H1 (cell line): ENCODE measurements around the gene YWHAE. TPM values are rescaled to one million over a fixed set of nuclear protein-coding genes. Genes with fewer than 3 reads are reported as not detected.

Experiments used
- CTCF ChIA-PET: fragments of 300-600 bp; sonication (Branson Sonifier 250); formaldehyde crosslinking; loops from one replicate; lab custom pipeline; 2021; ENCODE audit not compliant: partially characterized antibody; lab: Charles Lee
- POLR2A ChIA-PET: fragments of 300-600 bp; sonication (Branson Sonifier 250); formaldehyde crosslinking; loops from one replicate; lab custom pipeline; 2021; ENCODE audit warnings: inconsistent platforms; ENCODE audit not compliant: partially characterized antibody; lab: Charles Lee
- DNase-seq, 2 experiments: peaks; one replicate each; pipeline versions ENCODE4 v3.0.0 to v3.0.0-alpha.2; 2010 to 2022; ENCODE audit warnings: low spot score in 2 of 2, low read depth in 1 of 2, mixed read lengths in 1 of 2
- FAIRE-seq: peaks from 2 replicates; lab custom pipeline; 2011; peaks lifted over from hg19 to GRCh38; lab: Jason Lieb, UNC
- H2AFZ ChIP-seq: 2 replicates; pipeline ENCODE4 v1.8.1; 2012; ENCODE audit warnings: low read length, inconsistent platforms
- H2AK5ac ChIP-seq: 2 replicates; pipeline ENCODE4 v1.6.1; 2013; ENCODE audit warnings: low read depth, low read length
- H2BK120ac ChIP-seq: replicated peaks from 2 replicates; pipeline ENCODE3; 2013; ENCODE audit warnings: low read depth, low read length, inconsistent platforms
- H2BK12ac ChIP-seq: 2 replicates; pipeline ENCODE4 v1.6.1; 2013; ENCODE audit warnings: low read depth, low read length
- H2BK15ac ChIP-seq: 2 replicates; pipeline ENCODE4 v1.6.1; 2013; ENCODE audit warnings: low read length
- H2BK20ac ChIP-seq: 2 replicates; pipeline ENCODE4 v1.6.1; 2013; ENCODE audit warnings: low read length
- H2BK5ac ChIP-seq: 2 replicates; pipeline ENCODE4 v1.6.1; 2013; ENCODE audit warnings: low read depth, low read length
- H3K14ac ChIP-seq: 2 replicates; pipeline ENCODE4 v1.6.1; 2013; ENCODE audit warnings: inconsistent platforms; ENCODE audit not compliant: insufficient read length
- H3K18ac ChIP-seq: 2 replicates; pipeline ENCODE4 v1.6.1; 2013; ENCODE audit warnings: low read length; ENCODE audit errors: extremely low read depth
- H3K23ac ChIP-seq: 2 replicates; pipeline ENCODE4 v1.6.1; 2013; ENCODE audit warnings: inconsistent platforms; ENCODE audit not compliant: insufficient read length
- H3K23me2 ChIP-seq: 2 replicates; pipeline ENCODE4 v1.6.1; 2013; ENCODE audit warnings: low read depth, low read length
- H3K27ac ChIP-seq: 2 replicates; pipeline ENCODE4 v1.6.1; 2011; ENCODE audit warnings: low read depth, low read length, inconsistent platforms
- H3K27me3 ChIP-seq, 4 experiments: replicated peaks in 1 of 4; 1 replicate in 1 of 4; 2 replicates in 3 of 4; pipeline versions ENCODE4 v1.6.1 to v1.8.1; 2011 to 2013; ENCODE audit warnings: low read length in 3 of 4, mild to moderate bottlenecking in 3 of 4, inconsistent platforms in 2 of 4, mixed read lengths in 2 of 4, moderate library complexity in 1 of 4; ENCODE audit not compliant: control insufficient read depth in 3 of 4, insufficient read depth in 3 of 4; ENCODE audit errors: extremely low read depth in 1 of 4
- H3K36me3 ChIP-seq, 4 experiments: 2 replicates each; pipeline versions ENCODE4 v1.6.1 to v1.8.1; 2011 to 2013; ENCODE audit warnings: mild to moderate bottlenecking in 4 of 4, low read length in 3 of 4, moderate library complexity in 2 of 4, control low read depth in 1 of 4, inconsistent platforms in 1 of 4; ENCODE audit not compliant: insufficient read depth in 4 of 4, control insufficient read depth in 2 of 4
- H3K4ac ChIP-seq: replicated peaks from 2 replicates; pipeline ENCODE3; 2013; ENCODE audit warnings: low read length, low read depth, mixed read lengths, inconsistent platforms; ENCODE audit not compliant: insufficient read length
- H3K4me1 ChIP-seq, 4 experiments: replicated peaks in 1 of 4; 1 replicate in 1 of 4; 2 replicates in 3 of 4; pipeline versions ENCODE4 v1.6.1 to v1.8.1; 2011 to 2013; ENCODE audit warnings: low read length in 3 of 4, inconsistent platforms in 2 of 4, mixed read lengths in 1 of 4; ENCODE audit not compliant: insufficient read depth in 4 of 4, control insufficient read depth in 3 of 4
- H3K4me2 ChIP-seq, 2 experiments: 2 replicates each; pipeline versions ENCODE4 v1.6.1 to v1.8.1; 2011 to 2013; ENCODE audit warnings: low read depth in 2 of 2, low read length in 2 of 2, control low read depth in 1 of 2, inconsistent platforms in 1 of 2, mild to moderate bottlenecking in 1 of 2; ENCODE audit not compliant: insufficient read depth in 1 of 2
- H3K4me3 ChIP-seq, 4 experiments: fragments of 200-600, 300-600 bp in 1 of 4; sonication (generic), shearing (Covaris generic), sonication (Bioruptor Twin) in 1 of 4; 2 replicates each; pipeline versions ENCODE4 v1.5.1 to v1.8.1; 2011 to 2016; ENCODE audit warnings: low read length in 4 of 4, low read depth in 3 of 4, control low read depth in 2 of 4, inconsistent platforms in 2 of 4, mild to moderate bottlenecking in 2 of 4, mixed read lengths in 1 of 4, moderate library complexity in 1 of 4; ENCODE audit not compliant: insufficient read depth in 2 of 4; ENCODE audit errors: extremely low read depth in 1 of 4
- H3K56ac ChIP-seq: replicated peaks from 2 replicates; pipeline ENCODE3; 2013; ENCODE audit warnings: low read depth, mild to moderate bottlenecking, mixed read lengths, low read length, inconsistent platforms; ENCODE audit not compliant: insufficient read length
- H3K79me1 ChIP-seq: 2 replicates; pipeline ENCODE4 v1.6.1; 2013; ENCODE audit warnings: low read depth, low read length, control low read depth
- H3K79me2 ChIP-seq, 2 experiments: 2 replicates each; pipeline versions ENCODE4 v1.6.1 to v1.8.1; 2012 to 2013; ENCODE audit warnings: low read length in 2 of 2, mild to moderate bottlenecking in 2 of 2, inconsistent platforms in 1 of 2; ENCODE audit not compliant: insufficient read depth in 2 of 2, control insufficient read depth in 1 of 2
- H3K9ac ChIP-seq, 4 experiments: replicated peaks in 1 of 4; 1 replicate in 1 of 4; 2 replicates in 3 of 4; pipeline versions ENCODE4 v1.6.1 to v1.8.1; 2011 to 2013; ENCODE audit warnings: low read depth in 3 of 4, low read length in 3 of 4, control low read depth in 2 of 4, mild to moderate bottlenecking in 2 of 4, moderate library complexity in 2 of 4, inconsistent platforms in 1 of 4; ENCODE audit errors: extremely low read depth in 1 of 4
- H3K9me3 ChIP-seq, 2 experiments: 2 replicates each; pipeline versions ENCODE4 v1.6.1 to v1.8.1; 2012 to 2013; ENCODE audit warnings: mild to moderate bottlenecking in 2 of 2, moderate library complexity in 2 of 2, control low read depth in 1 of 2, inconsistent platforms in 1 of 2, low read depth in 1 of 2, low read length in 1 of 2, mixed read lengths in 1 of 2; ENCODE audit not compliant: insufficient read depth in 2 of 2
- H4K20me1 ChIP-seq, 2 experiments: replicated peaks in 1 of 2; 2 replicates each; pipeline versions ENCODE3 to v1.8.1; 2011 to 2013; ENCODE audit warnings: inconsistent platforms in 2 of 2, low read length in 2 of 2, mild to moderate bottlenecking in 1 of 2; ENCODE audit not compliant: insufficient read depth in 2 of 2, control insufficient read depth in 1 of 2
- H4K5ac ChIP-seq: 2 replicates; pipeline ENCODE4 v1.6.1; 2013; ENCODE audit warnings: low read length, low read depth, mixed read lengths, inconsistent platforms; ENCODE audit not compliant: insufficient read length
- H4K8ac ChIP-seq: 2 replicates; pipeline ENCODE4 v1.8.0; 2013; ENCODE audit warnings: mild to moderate bottlenecking, moderate library complexity, low read length, inconsistent platforms; ENCODE audit not compliant: insufficient read depth; ENCODE audit errors: extremely low read depth
- H4K91ac ChIP-seq: replicated peaks from 2 replicates; pipeline ENCODE3; 2013; ENCODE audit warnings: low read length, mixed read lengths, inconsistent platforms; ENCODE audit not compliant: insufficient read length
- BRCA1 ChIP-seq: IDR thresholded peaks from 2 replicates; pipeline ENCODE4 v1.6.1; 2012; ENCODE audit warnings: low read depth, low read length, improper control_type of control experiment
- CEBPB ChIP-seq: IDR thresholded peaks from 2 replicates; pipeline ENCODE4 v1.6.1; 2012; ENCODE audit warnings: low read depth, low read length
- CTCF ChIP-seq, 3 experiments: IDR thresholded peaks; 1 replicate in 2 of 3; 2 replicates in 1 of 3; pipeline versions ENCODE4 v1.5.1 to v1.6.1; 2011; ENCODE audit warnings: low read length in 3 of 3, mild to moderate bottlenecking in 3 of 3, inconsistent platforms in 2 of 3, low read depth in 1 of 3, moderate library complexity in 1 of 3; ENCODE audit not compliant: insufficient read depth in 1 of 3; ENCODE audit errors: control extremely low read depth in 1 of 3
- EP300 ChIP-seq, 2 experiments: IDR thresholded peaks; 1 replicate in 1 of 2; 2 replicates in 1 of 2; pipeline ENCODE4 v1.6.1; 2011 to 2012; ENCODE audit warnings: low read depth in 2 of 2, low read length in 2 of 2, mild to moderate bottlenecking in 2 of 2, borderline replicate concordance in 1 of 2, inconsistent platforms in 1 of 2, moderate library complexity in 1 of 2
- HDAC6 ChIP-seq: IDR thresholded peaks from one replicate; pipeline ENCODE4 v1.7.1; 2012; ENCODE audit warnings: low read depth, mild to moderate bottlenecking, inconsistent platforms, low read length, moderate library complexity
- KDM4A ChIP-seq: IDR thresholded peaks from one replicate; pipeline ENCODE4 v1.7.1; 2012; ENCODE audit warnings: low read depth, mild to moderate bottlenecking, moderate library complexity, low read length, inconsistent platforms; ENCODE audit not compliant: severe bottlenecking
- NANOG ChIP-seq: IDR thresholded peaks from 2 replicates; pipeline ENCODE4 v1.6.1; 2011; ENCODE audit warnings: low read length, low read depth, mild to moderate bottlenecking, inconsistent platforms; ENCODE audit not compliant: insufficient read depth, poor library complexity, severe bottlenecking
- PHF8 ChIP-seq: fragments of 200-600 bp; sonication (generic); conservative IDR thresholded peaks from 2 replicates; pipeline ENCODE4 v1.7.1; 2012; ENCODE audit warnings: low read depth, mild to moderate bottlenecking, inconsistent platforms, low read length, moderate library complexity
- RAD21 ChIP-seq, 2 experiments: IDR thresholded peaks in 1 of 2; conservative IDR thresholded peaks in 1 of 2; 2 replicates each; pipeline ENCODE4 v1.6.1; 2011; ENCODE audit warnings: low read depth in 2 of 2, low read length in 2 of 2, improper control_type of control experiment in 1 of 2, inconsistent platforms in 1 of 2, mild to moderate bottlenecking in 1 of 2, moderate library complexity in 1 of 2
- SUZ12 ChIP-seq: fragments of 200-600 bp; sonication (generic); IDR thresholded peaks from 2 replicates; pipeline ENCODE4 v1.6.1; 2012; ENCODE audit warnings: mild to moderate bottlenecking, inconsistent platforms, low read length, moderate library complexity, mixed read lengths
- WGBS, 2 experiments: shearing (Covaris generic) in 1 of 2; methylation state at CpG; one replicate each; pipeline versions ENCODE4 v1.1.6 to v1.1.7; 2013 to 2015; ENCODE audit warnings: low lambda C conversion rate in 2 of 2, mixed read lengths in 2 of 2, inconsistent platforms in 1 of 2, low coverage in 1 of 2, missing lambda C conversion rate in 1 of 2; ENCODE audit not compliant: insufficient replicate concordance in 2 of 2, insufficient coverage in 1 of 2, insufficient read length in 1 of 2; ENCODE audit errors: extremely low coverage in 1 of 2, missing lambda C conversion rate in 1 of 2; 5-methylcytosine and 5-hydroxymethylcytosine counted together
- polyA plus RNA-seq, 7 experiments: library from polyadenylated mRNA; depleted of rRNA in 3 of 7; stranded (reverse) in 5 of 7; unstranded in 2 of 7; fragments of >200 nt in 5 of 7; fragments of 200-250 nt in 2 of 7; gene quantifications; 1 replicate in 5 of 7; 2 replicates in 1 of 7; 4 replicates in 1 of 7; pipeline versions ENCODE4 v1.2.1 to v1.2.3, GENCODE V29; 2011 to 2013; ENCODE audit warnings: missing spikeins in 2 of 7, mixed read lengths in 2 of 7
- total RNA-seq: library from RNA; stranded (reverse); fragmentation: NEBNext Ultra II Directional; extraction: Animal tissue kit (Norgen Biotek cat#: 25700); gene quantifications from 2 replicates; pipeline ENCODE4 v1.2.1, GENCODE V29; 2021

Gene YWHAE
- total and polyA plus RNA-seq, 2 of the 8 experiments (the other 6 are each of a cell fraction or from before 2014, with no cell fraction given): 559 to 1,186 TPM

- H3K4me2 ChIP-seq: no peak overlapping the region
- H2BK120ac ChIP-seq: no peak overlapping the region
- no peak overlapping the region for H3K23ac ChIP-seq
- POLR2A ChIA-PET: no interaction called here
- CTCF ChIA-PET: interaction anchor here (0.6 to 0.7 kb wide), 2 partner anchors 64 to 201 kb away, joined by 3 read pairs; no protein-coding TSS in a partner anchor
- no peak overlapping the region for H3K9ac ChIP-seq
- no peak overlapping the region for H4K8ac ChIP-seq
- no peak overlapping the region for H3K4me3 ChIP-seq
- no peak overlapping the region for H3K27ac ChIP-seq
- H3K4ac ChIP-seq: no peak overlapping the region
- no peak overlapping the region for H4K5ac ChIP-seq
- H3K14ac ChIP-seq: no peak overlapping the region
- no peak for FAIRE-seq
- H3K36me3 ChIP-seq: no peaks in the 10 kb centered on the region
- no peaks in the 10 kb centered on the region for H3K27me3 ChIP-seq
- H3K56ac ChIP-seq: no peak overlapping the region
- no peak overlapping the region for H2AFZ ChIP-seq
- no peaks in the 10 kb centered on the region for H4K20me1 ChIP-seq
- no peaks in the 10 kb centered on the region for H3K23me2 ChIP-seq
- no peak overlapping the region for H2BK15ac ChIP-seq
- H2BK12ac ChIP-seq: no peak overlapping the region
- H3K9me3 ChIP-seq: no peaks in the 10 kb centered on the region
- H2AK5ac ChIP-seq: no peak overlapping the region
- no peak overlapping the region for H4K91ac ChIP-seq
- H2BK20ac ChIP-seq: no peak overlapping the region
- H3K79me2 ChIP-seq: no peaks in the 10 kb centered on the region
- H3K79me1 ChIP-seq: no peaks in the 10 kb centered on the region
- no peaks in the 10 kb centered on the region for H3K4me1 ChIP-seq
- H3K18ac ChIP-seq: no peak overlapping the region
- WGBS, 2 experiments: 90% methylated on average over 24 of the region's 27 CpGs; no CpG with 5 or more reads in 1 of the 2 experiments
- H2BK5ac ChIP-seq: no peak overlapping the region
- DNase-seq: no peak
- TF ChIP-seq EP300 (IDR thresholded peaks at IDR 0.05; ENCODE audit: borderline replicate concordance in 1 of 2, low read depth in 2 of 2, low read length in 2 of 2) (no peak), CTCF (IDR thresholded peaks at IDR 0.05; ENCODE audit: control extremely low read depth in 1 of 3, insufficient read depth in 1 of 3, low read depth in 1 of 3, low read length in 3 of 3) (no peak), RAD21 (IDR thresholded peaks at IDR 0.05 in 1 of 2, conservative IDR thresholded peaks at IDR 0.05 in 1 of 2; ENCODE audit: low read depth in 2 of 2, low read length in 2 of 2) (no peak), HDAC6 (no peak), NANOG (no peak), SUZ12 (no peak), KDM4A (no peak), CEBPB (no peak), BRCA1 (no peak), PHF8 (no peak)
These were observed 75.7 kb downstream of the YWHAE start for GRCh38 chr17:1324201-1324771.
